HG03457 (cell line): Measurements from ENCODE around the gene SYCE3.
"Not testable (repeated sequence)": the region's sequence is repeated elsewhere in the genome, so short reads cannot be mapped to it uniquely, and the experiment has no call there.

Experiments
- ATAC-seq: cut with Tn5 transposase; IDR thresholded peaks from one replicate; pipeline ENCODE4 v1.9.1; 2021; ENCODE audit warnings: moderate number of reproducible peaks; ENCODE audit not compliant: unreplicated experiment

SYCE3 gene

GRCh38 chr22:50562523-50563412, at the start of gene SYCE3:
SYCE3 (minus strand) TSS chr22:50562919; CDS start chr22:50556405, 6,514 bp downstream.
- peak; percentile 59 for ATAC-seq

GRCh38 chr22:50612168-50612527, 49.4 kb upstream of the SYCE3 start:
- no peak for ATAC-seq

- ATAC-seq = no peak
These were observed 48.8 kb upstream of the SYCE3 start for GRCh38 chr22:50611341-50612060.

- no peak for ATAC-seq
These were observed 47.9 kb upstream of the SYCE3 start for GRCh38 chr22:50610581-50610980.

GRCh38 chr22:50610041-50610451, 47.3 kb upstream of the SYCE3 start:
- no peak for ATAC-seq

- ATAC-seq = no peak
These were observed 46.9 kb upstream of the SYCE3 start for GRCh38 chr22:50609599-50609998.

GRCh38 chr22:50608996-50609395, 46.3 kb upstream of the SYCE3 start:
- ATAC-seq = no peak

- ATAC-seq = not testable (repeated sequence)
These were observed 45.5 kb upstream of the SYCE3 start for GRCh38 chr22:50608058-50608840.

GRCh38 chr22:50607659-50608020, 44.9 kb upstream of the SYCE3 start:
- no peak for ATAC-seq

- no peak for ATAC-seq
These were observed 44.4 kb upstream of the SYCE3 start for GRCh38 chr22:50606946-50607658.

- ATAC-seq = no peak
These were observed 43.6 kb upstream of the SYCE3 start for GRCh38 chr22:50606165-50606945.

GRCh38 chr22:50605613-50606074, 42.9 kb upstream of the SYCE3 start:
- no peak for ATAC-seq

GRCh38 chr22:50605002-50605612, 42.4 kb upstream of the SYCE3 start:
- ATAC-seq = no peak

- no peak for ATAC-seq
These were observed 41.7 kb upstream of the SYCE3 start for GRCh38 chr22:50604256-50605001.

GRCh38 chr22:50603511-50604255, 41.0 kb upstream of the SYCE3 start:
- ATAC-seq = no peak

GRCh38 chr22:50602338-50602700, 39.6 kb upstream of the SYCE3 start:
- no peak for ATAC-seq

- ATAC-seq = no peak
These were observed 39.1 kb upstream of the SYCE3 start for GRCh38 chr22:50601669-50602337.
